GM04504 (cell line): ENCODE measurements around the gene DNAI1.

Experiments used
- DNase-seq: peaks from one replicate; pipeline ENCODE4 v3.0.0-alpha.2; 2012; ENCODE audit warnings: low read depth

DNAI1 gene

GRCh38 chr9:34545497-34545896, 86.9 kb downstream of the DNAI1 start:
- no peak for DNase-seq

- no peak for DNase-seq
Observed at GRCh38 chr9:34546102-34546833, 87.7 kb downstream of the DNAI1 start.

DNA sequence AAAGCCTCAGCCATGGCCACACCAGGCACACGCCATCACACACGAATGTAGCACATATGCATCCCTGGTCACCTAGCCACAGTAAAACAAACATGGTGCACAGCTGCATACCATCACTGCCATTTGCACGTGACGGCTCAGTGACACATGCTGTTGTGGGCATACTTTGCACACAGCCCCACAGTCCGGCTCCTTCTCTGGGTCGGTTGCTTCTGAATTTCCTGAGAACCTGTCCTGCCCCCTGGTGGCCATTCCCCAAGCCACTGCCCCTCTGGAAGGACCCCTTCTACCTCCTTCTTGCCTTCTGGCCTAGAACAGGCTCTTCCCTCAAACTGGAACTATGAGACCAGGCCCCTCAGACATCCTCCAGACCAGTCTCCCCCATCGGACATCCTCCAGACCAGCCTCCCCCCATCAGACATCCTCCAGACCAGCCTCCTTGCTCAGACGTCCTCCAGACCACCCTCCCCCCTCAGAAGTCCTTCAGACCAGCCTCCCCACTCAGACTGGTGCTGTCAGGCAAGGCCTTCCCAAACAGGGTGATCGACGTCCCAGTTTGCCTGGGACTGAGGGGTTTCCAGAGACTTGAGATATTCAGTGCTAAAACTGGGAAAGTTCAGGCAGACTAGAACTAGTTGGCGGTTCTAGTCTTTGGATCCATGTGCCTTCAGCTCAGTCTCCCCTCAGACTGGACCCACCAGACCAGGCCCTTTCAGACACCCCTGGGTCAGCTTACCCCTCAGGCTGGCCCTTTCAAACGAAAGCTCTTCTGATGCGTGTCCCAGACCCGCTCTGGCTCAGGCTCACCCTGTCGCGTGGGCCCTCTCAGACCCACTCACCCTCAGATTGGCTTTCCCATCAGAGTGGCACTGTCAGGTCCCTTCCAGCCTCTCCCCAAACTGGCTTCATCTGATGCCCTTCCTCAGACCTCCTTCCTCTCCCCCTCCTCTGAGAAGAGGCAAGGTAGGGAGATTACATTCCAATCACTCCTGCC, 88.5 kb downstream of the DNAI1 start:
- DNase-seq, result peak; percentile 36

GRCh38 chr9:34547960-34548611, 89.5 kb downstream of the DNAI1 start:
- DNase-seq, result peak; percentile 48

DNA sequence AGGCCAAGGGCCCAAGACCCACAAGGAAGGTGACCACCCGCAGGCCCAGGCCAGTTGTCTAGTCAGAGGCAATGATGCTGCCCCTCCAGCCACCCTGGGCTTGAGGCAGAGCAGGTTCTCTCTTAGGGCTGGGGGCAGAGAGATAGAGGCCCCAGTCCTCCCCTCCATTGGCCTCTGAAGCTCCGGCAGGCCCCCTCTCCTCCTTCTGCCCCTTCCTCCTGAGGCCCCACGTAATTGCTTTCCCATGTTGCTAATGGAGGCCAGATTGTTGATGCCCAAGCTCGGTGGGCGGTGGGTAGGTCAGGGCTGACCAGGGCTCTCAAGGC, 90.8 kb downstream of the DNAI1 start:
- DNase-seq, result no peak

DNA sequence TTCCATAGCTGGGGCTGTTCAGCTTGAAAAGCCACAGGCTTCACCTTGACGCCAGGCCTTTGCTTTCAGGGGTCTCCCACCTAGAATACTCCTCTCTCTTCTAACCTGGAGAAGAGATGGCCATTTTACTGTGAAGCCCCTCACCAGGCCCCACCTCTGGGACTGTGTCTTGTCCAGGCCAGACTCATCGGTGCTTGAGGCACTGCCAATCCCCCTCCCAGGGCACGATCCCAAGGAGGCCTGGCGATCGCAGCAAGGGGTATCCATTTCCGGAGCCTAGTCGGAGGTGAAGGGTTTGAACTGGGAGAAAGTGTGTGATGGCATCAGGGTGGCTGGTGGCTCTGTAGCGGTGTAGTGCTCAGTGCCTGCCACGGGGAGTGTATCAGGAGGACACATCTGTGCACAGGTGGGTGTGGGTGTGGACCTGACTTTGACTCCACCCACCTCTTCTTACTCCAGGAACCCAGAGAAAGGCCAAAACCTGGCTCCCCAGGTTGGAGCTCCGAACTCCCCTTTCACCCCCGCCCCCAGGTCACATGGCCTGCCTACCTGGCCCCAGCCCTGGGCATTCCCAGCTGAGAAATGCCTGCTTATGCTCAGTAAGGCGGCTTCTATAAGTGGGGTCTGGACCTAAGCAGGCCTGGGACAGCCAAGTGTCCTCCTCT, 91.5 kb downstream of the DNAI1 start:
- DNase-seq, result no peak

DNA sequence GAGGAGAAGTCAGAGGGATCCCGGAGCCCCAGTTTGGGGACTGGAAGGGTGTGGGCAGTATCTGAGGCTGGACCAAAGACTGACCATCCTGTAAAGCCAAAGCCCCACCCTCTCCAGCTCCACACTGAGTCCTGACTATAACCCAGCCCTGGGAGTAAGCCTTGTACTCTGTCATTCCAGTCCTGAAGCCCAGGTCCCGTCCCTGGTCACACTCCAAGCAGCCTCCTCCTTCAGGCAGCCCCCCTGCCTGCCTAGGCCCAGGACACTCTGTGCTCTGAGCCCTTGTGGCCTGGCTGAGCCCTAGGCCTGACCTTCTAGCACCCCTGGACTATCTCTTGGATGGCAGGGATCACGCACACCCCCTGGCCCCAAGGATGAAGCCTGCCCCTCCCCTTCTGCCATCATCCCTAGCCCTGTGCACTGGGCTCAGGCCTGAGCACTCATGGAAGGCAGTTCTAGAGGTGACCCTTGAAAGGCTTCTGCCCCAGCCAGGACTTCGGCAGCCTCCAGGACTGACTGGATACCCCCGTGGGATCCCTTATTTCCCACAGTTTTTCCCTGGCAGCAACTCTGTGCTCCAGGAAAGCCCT, 92.2 kb downstream of the DNAI1 start:
- no peak for DNase-seq

DNA sequence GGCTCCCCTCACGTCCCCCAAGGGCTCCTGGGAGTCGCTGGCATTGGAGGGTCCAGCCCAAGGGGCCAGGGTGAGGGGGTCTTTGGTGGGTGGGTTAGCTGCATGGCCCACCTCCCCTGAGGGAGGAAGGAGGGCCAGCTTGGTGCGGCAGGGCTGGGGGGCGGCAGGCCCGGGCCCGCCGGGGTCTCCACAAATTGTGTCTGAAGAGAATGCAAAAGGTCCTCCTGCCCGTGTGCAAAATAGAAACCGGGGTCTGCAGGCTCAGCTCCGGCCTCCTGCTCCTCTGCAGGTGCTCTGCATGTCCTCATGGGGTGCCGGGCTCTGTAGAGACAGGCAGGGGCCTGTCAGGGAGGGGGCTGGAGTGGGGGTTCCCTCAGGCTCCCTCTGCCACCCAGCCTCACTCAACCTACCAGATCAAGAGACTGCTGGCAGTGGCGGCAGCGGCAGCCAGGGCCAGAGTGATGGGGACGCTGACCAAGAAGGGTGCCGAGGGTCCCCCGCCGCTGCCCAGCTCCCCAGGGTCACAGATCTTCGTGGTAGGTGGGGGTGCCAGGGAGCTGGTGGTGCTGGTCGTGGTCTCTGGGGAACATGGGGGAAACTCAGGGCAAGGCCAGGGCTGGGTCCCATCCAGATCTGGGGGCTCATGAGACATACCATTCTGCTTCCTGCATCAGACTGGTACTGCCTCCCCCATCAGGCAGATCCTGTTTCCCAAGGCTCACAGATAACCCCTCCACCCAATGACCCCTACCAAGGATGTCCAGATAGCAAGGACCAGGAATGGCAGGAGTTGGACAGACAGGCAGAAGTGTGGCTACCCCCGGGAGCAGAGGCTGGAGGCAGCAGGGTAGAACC, 93.4 kb downstream of the DNAI1 start:
- no peak for DNase-seq

DNA sequence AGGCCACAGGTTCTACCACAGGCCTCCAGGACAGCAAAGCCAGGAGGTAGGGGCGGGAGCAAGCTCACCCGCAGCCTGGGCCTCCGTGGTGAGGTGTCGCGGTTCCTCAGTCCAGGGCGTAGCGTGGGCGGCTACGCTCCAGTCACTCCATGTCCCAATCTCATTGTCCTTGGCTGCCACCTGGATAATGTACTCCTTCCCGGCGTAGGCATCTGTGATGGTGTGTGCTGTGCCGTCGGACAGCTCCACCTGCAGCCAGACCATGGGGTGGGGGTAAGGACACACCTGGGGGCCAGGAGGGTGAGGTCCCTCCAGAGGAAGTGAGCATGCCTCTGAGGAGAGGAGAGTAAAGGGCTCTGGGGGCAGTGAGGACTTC, 94.0 kb downstream of the DNAI1 start:
- DNase-seq, result no peak

GRCh38 chr9:34552986-34553385, 94.4 kb downstream of the DNAI1 start:
- DNase-seq, result no peak

DNA sequence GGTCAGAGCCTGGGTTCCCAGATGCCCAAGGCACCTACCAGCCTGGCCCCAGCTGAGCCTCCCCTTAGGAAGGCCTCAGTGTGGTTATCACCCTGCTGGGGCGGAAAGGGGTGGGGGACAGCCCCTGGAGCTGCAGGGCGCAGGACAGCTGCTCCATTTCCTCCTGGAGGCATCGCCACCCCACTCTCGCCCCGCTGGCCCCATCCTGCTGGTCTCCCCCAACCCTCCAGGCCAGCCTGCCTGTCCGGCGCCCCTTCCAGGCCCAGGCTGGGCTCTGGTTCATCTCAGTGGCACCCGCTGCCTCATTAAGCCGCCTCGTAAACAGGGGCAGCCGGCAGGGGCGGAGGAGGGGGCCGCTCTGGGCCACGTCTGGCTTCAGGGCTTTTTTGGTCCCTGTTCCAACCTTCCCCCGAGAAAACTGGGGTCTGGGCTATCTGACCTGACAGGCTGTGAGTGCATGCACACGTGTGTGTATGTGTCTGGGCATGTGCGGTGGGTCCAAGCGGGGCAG, 95.0 kb downstream of the DNAI1 start:
- DNase-seq, result no peak

DNA sequence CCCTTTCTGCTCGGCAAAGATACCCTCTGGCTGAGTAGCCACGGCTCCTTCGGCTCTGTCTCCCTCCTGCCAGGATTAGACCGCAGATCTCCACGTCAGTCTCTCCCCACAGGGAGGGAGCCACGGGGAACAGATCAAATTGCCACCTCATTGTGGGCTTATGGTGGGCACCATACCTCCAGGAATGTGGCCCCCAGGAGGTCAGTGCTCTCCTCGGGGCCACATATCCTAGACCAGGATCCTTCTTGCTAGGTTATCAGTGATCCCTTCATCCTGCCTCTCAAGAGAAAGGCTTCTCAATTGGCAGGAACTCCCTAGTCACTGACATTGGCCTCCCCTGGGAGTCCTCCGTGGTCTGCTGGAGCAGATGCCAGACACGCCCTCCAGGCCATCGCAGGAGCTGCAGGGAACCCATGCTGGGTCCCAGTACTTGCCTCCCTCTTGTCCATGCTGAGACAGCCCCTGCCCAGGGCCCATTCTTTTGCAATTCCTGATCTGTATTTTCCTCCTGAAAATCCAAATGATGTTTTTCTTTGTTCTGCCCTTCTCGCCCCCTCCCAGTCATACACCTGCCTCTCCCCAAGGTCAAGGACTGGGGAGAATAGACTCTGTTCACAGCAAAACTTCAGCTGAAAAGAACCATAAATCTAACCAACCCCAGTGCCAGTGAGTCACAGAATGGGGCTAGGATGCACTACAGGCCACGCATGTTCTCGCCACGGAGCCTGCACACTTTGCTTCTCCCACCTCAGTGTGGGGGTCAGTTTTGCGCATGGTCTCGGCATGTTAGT, 95.8 kb downstream of the DNAI1 start:
- no peak for DNase-seq

- DNase-seq, result no peak
Observed at GRCh38 chr9:34555002-34555348, 96.4 kb downstream of the DNAI1 start.

DNA sequence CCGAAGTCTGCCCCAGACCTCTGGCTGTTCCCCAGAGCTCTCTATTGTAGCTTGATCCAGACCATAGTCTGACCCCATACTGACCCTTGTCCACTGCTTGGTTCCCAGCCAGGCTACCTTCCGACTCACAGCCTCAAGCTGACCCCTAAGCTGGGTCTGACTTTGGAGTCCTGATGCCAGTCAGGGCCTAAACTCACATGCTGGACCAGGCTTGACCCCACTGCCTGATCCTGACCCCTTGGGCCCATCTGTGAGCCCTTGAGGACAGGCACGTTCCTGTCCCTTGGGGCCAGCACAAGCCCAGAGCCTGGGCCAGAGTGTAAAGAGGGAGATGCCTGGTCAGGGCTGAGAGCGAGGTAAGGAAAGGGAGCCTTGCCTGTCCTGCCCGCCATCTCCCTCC, 96.9 kb downstream of the DNAI1 start:
- no peak for DNase-seq

DNA sequence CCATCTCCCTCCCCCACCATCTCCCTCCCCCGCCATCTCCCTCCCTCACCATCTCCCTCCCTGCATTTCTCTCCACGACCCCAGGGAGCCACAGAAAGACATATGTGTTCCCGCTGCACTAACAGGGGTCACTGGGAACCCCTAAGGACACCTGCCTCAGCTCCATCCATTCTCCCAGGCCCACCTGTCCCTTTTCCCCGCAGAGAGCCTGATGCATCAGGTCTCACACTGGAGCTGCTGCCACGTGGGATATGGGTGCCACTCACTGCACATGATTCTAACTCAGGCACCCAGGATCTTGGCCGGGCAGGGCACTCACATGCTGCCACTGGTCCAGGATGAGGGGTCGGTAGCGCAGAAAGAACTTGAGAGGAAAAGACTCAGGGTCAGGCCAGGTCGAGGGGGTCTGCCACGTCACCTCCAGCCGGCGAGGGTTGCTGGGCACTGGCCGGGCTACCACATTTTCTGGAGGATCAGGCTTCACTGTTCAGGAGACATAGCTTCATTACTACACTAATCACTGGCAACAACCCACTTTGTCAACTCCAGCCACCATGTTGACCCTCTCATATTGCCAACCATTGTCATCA, 97.4 kb downstream of the DNAI1 start:
- DNase-seq, result no peak

GRCh38 chr9:34556949-34557348, 98.3 kb downstream of the DNAI1 start:
- DNase-seq, result no peak

DNA sequence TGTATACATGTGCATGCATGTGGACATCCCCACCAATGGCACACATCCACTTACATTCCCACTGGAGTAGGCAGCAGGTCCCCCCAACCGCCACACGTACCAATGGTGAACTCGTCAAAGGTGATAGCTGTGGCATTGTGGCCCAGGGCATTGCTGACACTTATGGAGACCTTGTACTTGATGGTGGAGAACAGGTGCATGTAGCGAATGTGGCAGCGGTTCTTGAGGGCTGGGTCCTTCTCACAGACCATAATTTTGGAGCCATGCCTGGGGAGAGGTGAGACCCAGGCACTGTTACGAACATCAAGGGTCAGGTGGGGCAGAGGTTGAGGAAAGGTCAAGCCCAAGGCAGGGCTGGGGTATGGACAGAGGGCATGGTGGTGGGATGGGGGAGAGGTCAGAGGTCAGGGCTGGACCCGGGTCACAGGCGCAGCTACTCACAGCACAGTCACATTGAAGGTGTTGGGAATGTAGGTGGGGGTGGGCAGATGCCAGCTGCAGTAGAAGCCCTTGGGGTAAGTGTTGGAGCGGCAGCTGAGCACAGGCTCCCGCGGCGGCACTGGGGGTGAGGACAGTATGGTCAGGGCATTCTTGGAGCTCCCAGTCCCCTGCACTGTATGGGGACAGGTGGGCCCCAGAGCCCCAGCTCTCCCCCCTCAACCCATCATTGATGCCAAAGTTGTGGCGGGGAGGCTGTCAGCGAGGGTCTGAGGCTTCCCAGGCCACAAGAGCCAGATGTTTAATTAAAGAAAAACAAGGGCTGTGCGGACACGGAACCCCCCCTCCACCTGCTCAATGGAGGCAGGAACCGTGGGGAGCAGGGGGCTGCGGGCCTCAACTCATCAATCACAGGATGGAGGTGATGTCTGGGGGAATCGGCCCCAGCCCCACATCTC, 99.1 kb downstream of the DNAI1 start:
- no peak for DNase-seq

DNA sequence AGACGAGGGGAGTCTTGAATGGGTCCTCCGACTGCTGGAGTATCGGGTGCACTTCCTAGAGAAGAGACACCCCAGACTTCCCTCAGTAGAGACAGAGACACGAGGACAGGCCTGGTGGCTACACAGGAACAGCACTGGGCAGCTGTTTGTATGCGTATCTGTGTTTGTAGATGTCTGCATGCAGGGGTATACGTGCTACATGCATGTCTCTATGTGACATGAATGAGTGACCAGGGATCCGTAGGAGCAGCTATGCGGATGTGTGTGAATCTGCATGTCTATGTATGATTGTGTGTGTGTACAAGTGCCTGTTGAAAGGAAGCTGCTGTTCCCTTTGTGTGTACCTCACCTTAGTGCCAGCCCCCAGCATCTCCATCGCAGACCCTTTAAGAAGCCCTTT, 99.8 kb downstream of the DNAI1 start:
- no peak for DNase-seq
